ENCODE results near the gene NOS1AP.
"Not testable (repeated sequence)": the region's sequence is repeated elsewhere in the genome, so short reads cannot be mapped to it uniquely, and the experiment has no call there.

The NOS1AP gene

DNA sequence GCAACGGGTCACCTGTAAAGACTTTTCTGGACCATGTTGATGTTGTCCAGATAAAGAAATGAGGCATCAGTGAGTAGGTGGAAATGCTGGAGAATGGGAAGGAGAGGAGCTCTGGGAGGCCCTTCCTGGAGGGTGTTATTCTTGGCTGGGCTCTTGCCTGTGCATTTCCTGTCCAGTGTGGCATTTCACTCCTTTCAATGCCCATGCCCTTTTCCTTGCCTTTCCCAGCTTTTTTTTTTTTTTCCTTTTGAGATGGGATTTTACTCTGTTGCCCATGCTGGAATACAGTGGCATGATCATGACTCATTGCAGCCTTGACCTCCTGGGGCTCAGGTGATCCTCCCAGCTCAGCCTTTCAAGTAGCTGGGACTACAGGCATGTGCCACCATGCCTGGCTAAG is 11.8 kb downstream of the NOS1AP start:
- no peak for TF ChIP-seq CTCF (IDR thresholded peaks at IDR 0.05; ENCODE audit: control extremely low read depth, extremely low read depth, low read depth, missing control alignments)
- POLR2A ChIA-PET = no interaction called here
- CTCF ChIA-PET = interaction anchor here (1.5 kb wide), 1 partner anchor 13 kb away, joined by 3 read pairs; no protein-coding TSS in a partner anchor
- no peak for DNase-seq (ENCODE audit: extremely low spot score)

DNA sequence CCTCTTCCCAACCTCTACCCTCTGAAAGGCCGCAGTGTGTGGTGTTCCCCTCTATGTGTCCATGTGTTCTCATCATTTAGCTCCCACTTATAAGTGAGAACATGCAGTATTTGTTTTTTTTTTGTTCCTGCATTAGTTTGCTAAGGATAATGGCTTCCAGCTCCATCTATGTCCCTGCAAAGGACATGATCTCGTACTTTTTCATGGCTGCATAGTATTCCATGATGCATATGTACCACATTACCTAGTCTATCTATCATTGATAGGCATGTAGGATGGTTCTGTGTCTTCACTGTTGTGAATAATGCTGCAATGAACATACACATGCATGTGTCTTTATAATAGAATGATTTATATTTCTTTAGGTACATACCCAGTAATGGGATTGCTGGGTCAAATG is 12.6 kb downstream of the NOS1AP start:
- CTCF ChIA-PET = interaction anchor here (1.5 kb wide), 1 partner anchor 13 kb away, joined by 3 read pairs; no protein-coding TSS in a partner anchor
- DNase-seq (ENCODE audit: extremely low spot score); POLR2A ChIA-PET: not testable (repeated sequence)

DNA sequence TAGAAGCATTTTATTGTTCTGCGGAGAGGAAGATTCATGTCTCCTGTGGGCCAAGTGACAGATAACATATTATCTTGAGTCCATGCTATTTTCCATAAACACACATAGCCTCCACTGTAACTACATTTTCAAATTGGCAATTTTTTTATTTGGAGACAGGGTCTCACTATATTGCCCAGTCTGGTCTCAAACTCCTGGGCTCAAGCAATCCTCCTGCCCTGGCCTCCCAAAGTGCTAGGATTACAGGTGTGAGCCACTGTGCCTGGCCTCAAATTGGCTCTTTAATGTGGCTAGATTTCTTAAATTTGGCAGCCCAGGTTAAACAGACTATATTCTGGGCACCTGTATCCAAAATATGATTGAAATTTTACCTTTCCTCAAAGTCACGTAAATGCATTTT is 13.8 kb downstream of the NOS1AP start:
- CTCF ChIA-PET = interaction anchor here (1.1 kb wide), 1 partner anchor 22 kb away, joined by 3 read pairs; no protein-coding TSS in a partner anchor
- TF ChIP-seq CTCF (IDR thresholded peaks at IDR 0.05; ENCODE audit: control extremely low read depth, extremely low read depth, low read depth, missing control alignments) = no peak
- no peak for DNase-seq (ENCODE audit: extremely low spot score)
- POLR2A ChIA-PET = no interaction called here

GRCh38 chr1:162085991-162086390 is 16.5 kb downstream of the NOS1AP start:
- no peak for TF ChIP-seq CTCF (IDR thresholded peaks at IDR 0.05; ENCODE audit: control extremely low read depth, extremely low read depth, low read depth, missing control alignments)
- DNase-seq (ENCODE audit: extremely low spot score) = no peak
- ChIA-PET POLR2A (no interaction called here), CTCF (interaction anchor here (1.0 to 1.4 kb wide), 3 partner anchors 16 to 180 kb away, joined by 3 to 4 read pairs (median 3); no protein-coding TSS in a partner anchor)

GRCh38 chr1:162087111-162087510 is 17.6 kb downstream of the NOS1AP start:
- DNase-seq (ENCODE audit: extremely low spot score) = no peak
- CTCF ChIA-PET = interaction anchor here (1.1 to 1.4 kb wide), 2 partner anchors 15 to 179 kb away, joined by 3 to 4 read pairs; no protein-coding TSS in a partner anchor
- TF ChIP-seq CTCF (IDR thresholded peaks at IDR 0.05; ENCODE audit: control extremely low read depth, extremely low read depth, low read depth, missing control alignments) = no peak
- POLR2A ChIA-PET = no interaction called here

- no peak for TF ChIP-seq CTCF (IDR thresholded peaks at IDR 0.05; ENCODE audit: control extremely low read depth, extremely low read depth, low read depth, missing control alignments)
- POLR2A ChIA-PET = no interaction called here
Measured at GRCh38 chr1:162087574-162087973, 18.1 kb downstream of the NOS1AP start.

DNA sequence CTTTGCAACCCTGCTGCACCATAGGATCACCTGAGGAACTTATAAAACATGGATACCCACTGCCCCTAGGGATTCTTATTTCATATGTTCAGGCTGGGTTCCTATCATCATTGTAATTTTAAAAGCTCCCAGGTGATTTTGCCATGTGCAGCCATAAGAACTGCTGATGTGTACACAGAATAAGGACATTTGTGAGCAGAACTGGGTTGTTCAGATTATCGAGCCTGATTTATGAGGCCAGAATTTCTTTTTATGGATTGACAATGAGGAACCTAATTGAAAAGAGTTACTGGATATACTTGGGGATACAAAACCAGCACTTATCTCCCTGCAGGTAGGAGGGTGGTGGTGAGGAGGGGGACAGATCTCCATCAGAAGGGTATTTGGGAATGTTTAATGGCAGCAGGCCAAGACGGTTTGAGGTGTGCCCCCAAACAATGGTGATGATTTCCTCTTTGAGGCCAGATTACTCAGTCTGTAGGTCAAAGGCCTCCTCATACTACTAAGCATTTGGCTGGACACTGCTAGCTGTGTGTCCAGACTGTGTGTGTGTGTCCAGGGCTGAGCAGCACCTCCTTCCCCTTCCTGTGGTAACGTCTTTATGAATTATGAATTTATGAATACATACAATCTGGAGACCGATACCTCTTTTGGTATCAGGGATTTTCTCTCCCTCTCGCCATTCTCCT is 18.9 kb downstream of the NOS1AP start:
- ChIA-PET CTCF (no interaction called here), POLR2A (no interaction called here)
- TF ChIP-seq CTCF (IDR thresholded peaks at IDR 0.05; ENCODE audit: control extremely low read depth, extremely low read depth, low read depth, missing control alignments) = no peak
- DNase-seq (ENCODE audit: extremely low spot score) = no peak

More at GRCh38 chr1:162087574-162087973, 18.1 kb downstream of the NOS1AP start:
- CTCF ChIA-PET = no interaction called here
- no peak for DNase-seq (ENCODE audit: extremely low spot score)
